HG03039 (cell line): ENCODE measurements around the gene TEN1.
A peak's percentile ranks its signal among the peaks of the same experiment; 100 is the strongest.
"Not testable (repeated sequence)": the region's sequence is repeated elsewhere in the genome, so short reads cannot be mapped to it uniquely, and the experiment has no call there.

Experiments used
- ATAC-seq: cut with Tn5 transposase; IDR thresholded peaks from one replicate; pipeline ENCODE4 v1.9.1; 2021; ENCODE audit warnings: mild to moderate bottlenecking, moderate library complexity; ENCODE audit not compliant: unreplicated experiment

TEN1 gene

GRCh38 chr17:75978938-75979704, at the start of gene TEN1, which contains the start of gene ACOX1:
Gene TEN1, plus strand, starts transcription at chr17:75979240. Its CDS starts 6,953 bp downstream, at chr17:75986193.
Gene ACOX1, minus strand, starts transcription at chr17:75979166. Its CDS starts 93 bp downstream, at chr17:75979073.
- peak; percentile 87 for ATAC-seq

- ATAC-seq: no peak
Measured at GRCh38 chr17:75931062-75931461, 48.0 kb upstream of the TEN1 start.

GRCh38 chr17:75932852-75933251, 46.2 kb upstream of the TEN1 start:
- no peak for ATAC-seq

GRCh38 chr17:75933808-75934207, 45.2 kb upstream of the TEN1 start:
- ATAC-seq: no peak

- ATAC-seq: no peak
Measured at GRCh38 chr17:75937652-75938051, 41.4 kb upstream of the TEN1 start.

- peak; percentile 86 for ATAC-seq
Measured at GRCh38 chr17:75940727-75941441, 38.2 kb upstream of the TEN1 start, which contains the start of gene FBF1. Gene FBF1, minus strand, starts transcription at chr17:75941042. Its CDS starts 2,893 bp downstream, at chr17:75938149.

GRCh38 chr17:75941442-75941819, 37.6 kb upstream of the TEN1 start:
- no peak for ATAC-seq

GRCh38 chr17:75942473-75942872, 36.6 kb upstream of the TEN1 start:
- ATAC-seq: no peak

GRCh38 chr17:75943491-75943890, 35.5 kb upstream of the TEN1 start:
- ATAC-seq: no peak

GRCh38 chr17:75945211-75945610, 33.8 kb upstream of the TEN1 start:
- ATAC-seq: no peak

GRCh38 chr17:75950421-75950820, 28.6 kb upstream of the TEN1 start:
- ATAC-seq: no peak

- ATAC-seq: no peak
Measured at GRCh38 chr17:75950855-75951554, 28.0 kb upstream of the TEN1 start.

GRCh38 chr17:75959051-75959838, 19.8 kb upstream of the TEN1 start:
- no peak for ATAC-seq

GRCh38 chr17:75959839-75960511, 19.1 kb upstream of the TEN1 start:
- ATAC-seq: no peak

GRCh38 chr17:75965468-75965867, 13.6 kb upstream of the TEN1 start:
- ATAC-seq: no peak

GRCh38 chr17:75969044-75969443, 10.0 kb upstream of the TEN1 start:
- not testable (repeated sequence) for ATAC-seq

- ATAC-seq: no peak
Measured at GRCh38 chr17:75970011-75970523, 9.0 kb upstream of the TEN1 start.

GRCh38 chr17:75970626-75971025, 8.4 kb upstream of the TEN1 start:
- ATAC-seq: no peak

- ATAC-seq: not testable (repeated sequence)
Measured at GRCh38 chr17:75975187-75975586, 3.9 kb upstream of the TEN1 start.

- ATAC-seq: no peak
Measured at GRCh38 chr17:75975757-75976174, 3.3 kb upstream of the TEN1 start.
